Measurements from ENCODE around the gene OR56B4. TPM values are rescaled to one million over a fixed set of nuclear protein-coding genes. Genes with fewer than 3 reads are reported as not detected.
"Not testable (repeated sequence)": the region's sequence is repeated elsewhere in the genome, so short reads cannot be mapped to it uniquely, and the experiment has no call there.

OR56B4 gene
- total RNA-seq, 2 experiments from 2014 or later = not detected

DNA sequence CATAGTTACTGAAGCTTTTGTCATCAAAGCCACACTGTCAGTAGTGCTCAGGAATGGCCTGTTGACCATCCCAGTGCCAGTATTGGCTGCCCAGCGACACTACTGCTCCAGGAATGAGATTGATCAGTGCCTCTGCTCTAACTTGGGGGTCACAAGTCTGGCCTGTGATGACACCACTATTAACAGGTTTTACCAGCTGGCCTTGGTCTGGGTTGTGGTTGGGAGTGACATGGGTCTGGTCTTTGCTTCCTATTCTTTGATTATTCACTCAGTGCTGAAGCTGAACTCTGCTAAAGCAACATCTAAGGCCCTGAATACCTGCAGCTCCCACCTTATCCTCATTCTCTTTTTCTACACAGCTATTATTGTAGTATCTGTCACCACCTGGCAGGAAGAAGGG lies 21.5 kb downstream of the OR56B4 start:
- no peak overlapping the region for H3K4me3 ChIP-seq (ENCODE audit: low read depth, low read length, poor library complexity, severe bottlenecking)
- no peak overlapping the region for H2AFZ ChIP-seq (ENCODE audit: low read length)
- ChIA-PET CTCF (ENCODE audit: unreplicated experiment) (no interaction called here), POLR2A (interaction anchor here (0.5 kb wide), 1 partner anchor 1575 kb away, joined by 3 read pairs; no protein-coding TSS in a partner anchor)
- H3K79me2 ChIP-seq (ENCODE audit: insufficient read depth, low read depth, low read length) = no peaks in the 10 kb centered on the region
- BruUV-seq (replicated peaks) = no TSS peak
- no peaks in the 10 kb centered on the region for H4K20me1 ChIP-seq (ENCODE audit: insufficient read depth, low read length)
- H3K4me1 ChIP-seq (ENCODE audit: insufficient read depth, low read length, poor library complexity, severe bottlenecking) = no peaks in the 10 kb centered on the region
- DNase-seq (ENCODE audit: low spot score) = no peak
- TF ChIP-seq, protein P1, sequence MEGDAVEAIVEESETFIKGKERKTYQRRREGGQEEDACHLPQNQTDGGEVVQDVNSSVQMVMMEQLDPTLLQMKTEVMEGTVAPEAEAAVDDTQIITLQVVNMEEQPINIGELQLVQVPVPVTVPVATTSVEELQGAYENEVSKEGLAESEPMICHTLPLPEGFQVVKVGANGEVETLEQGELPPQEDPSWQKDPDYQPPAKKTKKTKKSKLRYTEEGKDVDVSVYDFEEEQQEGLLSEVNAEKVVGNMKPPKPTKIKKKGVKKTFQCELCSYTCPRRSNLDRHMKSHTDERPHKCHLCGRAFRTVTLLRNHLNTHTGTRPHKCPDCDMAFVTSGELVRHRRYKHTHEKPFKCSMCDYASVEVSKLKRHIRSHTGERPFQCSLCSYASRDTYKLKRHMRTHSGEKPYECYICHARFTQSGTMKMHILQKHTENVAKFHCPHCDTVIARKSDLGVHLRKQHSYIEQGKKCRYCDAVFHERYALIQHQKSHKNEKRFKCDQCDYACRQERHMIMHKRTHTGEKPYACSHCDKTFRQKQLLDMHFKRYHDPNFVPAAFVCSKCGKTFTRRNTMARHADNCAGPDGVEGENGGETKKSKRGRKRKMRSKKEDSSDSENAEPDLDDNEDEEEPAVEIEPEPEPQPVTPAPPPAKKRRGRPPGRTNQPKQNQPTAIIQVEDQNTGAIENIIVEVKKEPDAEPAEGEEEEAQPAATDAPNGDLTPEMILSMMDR (conservative IDR thresholded peaks at IDR 0.05; ENCODE audit: low read length) = no peak
- no peak for TF ChIP-seq EZH2phosphoT487 (IDR thresholded peaks at IDR 0.05; ENCODE audit: borderline replicate concordance, low read depth, low read length)
- H3K4me2 ChIP-seq (ENCODE audit: low read length) = no peak overlapping the region
- H3K27ac ChIP-seq (ENCODE audit: low read depth, low read length, poor library complexity, severe bottlenecking) = no peak overlapping the region
- no peaks in the 10 kb centered on the region for H3K9me2 ChIP-seq (ENCODE audit: insufficient read depth, low read length)
- intact Hi-C loops (cut with micrococcal nuclease; ENCODE audit: unreplicated experiment) = no loop called here
- H3K9me3 ChIP-seq (ENCODE audit: low read length) = no peaks in the 10 kb centered on the region
- H3K36me3 ChIP-seq (ENCODE audit: insufficient read depth, low read length) = no peaks in the 10 kb centered on the region

DNA sequence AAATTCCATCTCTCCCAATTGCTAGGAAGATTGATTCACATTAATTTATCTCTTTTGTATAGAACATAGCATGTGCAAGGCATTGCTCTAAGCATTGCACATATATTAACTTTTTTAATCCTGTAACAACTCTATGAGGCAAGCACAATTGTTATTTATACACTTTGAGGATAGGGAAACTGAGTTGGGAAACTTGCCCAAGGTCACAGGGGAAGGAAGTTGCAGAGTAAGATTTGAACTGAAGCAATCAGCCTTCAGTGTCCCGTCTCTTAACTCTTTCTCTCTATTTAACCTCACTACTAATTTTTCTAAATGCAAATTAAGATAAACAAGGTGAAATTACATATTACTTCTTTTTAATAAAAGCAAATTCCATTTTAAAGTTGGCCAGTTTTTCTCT lies 22.2 kb downstream of the OR56B4 start:
- H3K4me2 ChIP-seq (ENCODE audit: low read length) = no peak overlapping the region
- CTCF ChIA-PET (ENCODE audit: unreplicated experiment) = no interaction called here

DNA sequence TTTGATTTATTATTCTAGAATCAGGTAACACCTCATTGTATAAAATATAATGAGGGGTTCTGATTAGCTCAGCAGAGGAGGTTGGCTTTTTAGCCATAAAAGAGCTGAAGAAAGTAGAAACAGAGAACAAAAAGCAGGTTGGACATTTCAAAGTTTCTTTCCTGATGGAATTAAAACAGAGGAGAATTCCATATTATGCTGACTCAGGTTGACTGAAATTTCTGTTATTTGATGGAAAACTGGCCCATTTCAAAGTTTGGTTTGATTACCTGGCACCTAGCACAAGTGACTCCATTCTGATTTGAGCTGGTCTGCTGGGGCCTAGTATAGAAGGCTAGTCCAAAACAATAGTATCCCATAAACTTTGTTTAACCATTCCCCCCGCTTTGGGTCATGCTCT lies 24.9 kb downstream of the OR56B4 start:
- Histone ChIP-seq H2AFZ (ENCODE audit: low read length) (no peak overlapping the region), H3K27ac (ENCODE audit: low read depth, low read length, poor library complexity, severe bottlenecking) (no peak overlapping the region), H3K36me3 (ENCODE audit: insufficient read depth, low read length) (no peaks in the 10 kb centered on the region), H3K4me1 (ENCODE audit: insufficient read depth, low read length, poor library complexity, severe bottlenecking) (no peaks in the 10 kb centered on the region), H3K79me2 (ENCODE audit: insufficient read depth, low read depth, low read length) (no peaks in the 10 kb centered on the region), H3K4me3 (ENCODE audit: low read depth, low read length, poor library complexity, severe bottlenecking) (no peak overlapping the region), H3K9me3 (ENCODE audit: low read length) (no peaks in the 10 kb centered on the region), H4K20me1 (ENCODE audit: insufficient read depth, low read length) (no peaks in the 10 kb centered on the region), H3K4me2 (ENCODE audit: low read length) (no peak overlapping the region), H3K9me2 (ENCODE audit: insufficient read depth, low read length) (no peaks in the 10 kb centered on the region; the same call in 1 of the 2 replicates)
- DNase-seq (ENCODE audit: low spot score) = no peak
- ChIA-PET POLR2A (no interaction called here), CTCF (ENCODE audit: unreplicated experiment) (no interaction called here)
- no peak for TF ChIP-seq EZH2phosphoT487 (IDR thresholded peaks at IDR 0.05; ENCODE audit: borderline replicate concordance, low read depth, low read length)
- TF ChIP-seq, protein P1 (conservative IDR thresholded peaks at IDR 0.05; ENCODE audit: low read length) = no peak
- no TSS peak for BruUV-seq (replicated peaks)
- intact Hi-C loops (cut with micrococcal nuclease; ENCODE audit: unreplicated experiment) = no loop called here

More for the DNA sequence above, 22.2 kb downstream of the OR56B4 start:
- no peaks in the 10 kb centered on the region for H3K9me3 ChIP-seq (ENCODE audit: low read length)
- H4K20me1 ChIP-seq (ENCODE audit: insufficient read depth, low read length) = no peaks in the 10 kb centered on the region
- POLR2A ChIA-PET = interaction anchor here (0.5 kb wide), 1 partner anchor 1575 kb away, joined by 3 read pairs; no protein-coding TSS in a partner anchor
- no peak overlapping the region for H2AFZ ChIP-seq (ENCODE audit: low read length)
- H3K27ac ChIP-seq (ENCODE audit: low read depth, low read length, poor library complexity, severe bottlenecking) = no peak overlapping the region
- H3K9me2 ChIP-seq (ENCODE audit: insufficient read depth, low read length) = no peaks in the 10 kb centered on the region; the same call in 1 of the 2 replicates
- TF ChIP-seq, protein P1 (conservative IDR thresholded peaks at IDR 0.05; ENCODE audit: low read length) = no peak
- TF ChIP-seq EZH2phosphoT487 (IDR thresholded peaks at IDR 0.05; ENCODE audit: borderline replicate concordance, low read depth, low read length) = no peak
- no TSS peak for BruUV-seq (replicated peaks)
- intact Hi-C loops (cut with micrococcal nuclease; ENCODE audit: unreplicated experiment) = no loop called here
- no peaks in the 10 kb centered on the region for H3K4me1 ChIP-seq (ENCODE audit: insufficient read depth, low read length, poor library complexity, severe bottlenecking)
- H3K36me3 ChIP-seq (ENCODE audit: insufficient read depth, low read length) = no peaks in the 10 kb centered on the region
- no peak for DNase-seq (ENCODE audit: low spot score)
- no peak overlapping the region for H3K4me3 ChIP-seq (ENCODE audit: low read depth, low read length, poor library complexity, severe bottlenecking)
- no peaks in the 10 kb centered on the region for H3K79me2 ChIP-seq (ENCODE audit: insufficient read depth, low read depth, low read length)

DNA sequence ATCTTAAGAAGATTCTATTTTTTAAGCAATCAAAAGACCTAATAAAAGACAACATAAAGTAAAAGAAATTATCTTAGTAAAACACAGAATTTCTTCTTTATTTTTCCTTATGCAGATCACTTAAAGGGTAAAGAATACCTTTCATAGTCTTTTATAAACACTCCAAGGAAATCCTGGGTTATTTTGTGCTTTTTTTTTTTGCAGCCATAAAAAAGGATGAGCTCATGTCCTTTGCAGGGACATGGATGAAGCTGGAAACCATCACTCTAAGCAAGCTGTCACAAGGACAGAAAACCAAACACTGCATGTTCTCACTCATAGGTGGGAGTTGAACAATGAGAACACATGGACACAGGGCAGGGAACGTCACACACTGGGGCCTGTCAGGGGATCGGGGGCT lies 28.5 kb downstream of the OR56B4 start:
- H3K9me2 ChIP-seq (ENCODE audit: insufficient read depth, low read length); DNase-seq (ENCODE audit: low spot score); H3K79me2 ChIP-seq (ENCODE audit: insufficient read depth, low read depth, low read length); CTCF ChIA-PET (ENCODE audit: unreplicated experiment); H3K36me3 ChIP-seq (ENCODE audit: insufficient read depth, low read length); H3K9me3 ChIP-seq (ENCODE audit: low read length); H3K4me3 ChIP-seq (ENCODE audit: low read depth, low read length, poor library complexity, severe bottlenecking); H4K20me1 ChIP-seq (ENCODE audit: insufficient read depth, low read length); H3K4me2 ChIP-seq (ENCODE audit: low read length); BruUV-seq (replicated peaks); H3K4me1 ChIP-seq (ENCODE audit: insufficient read depth, low read length, poor library complexity, severe bottlenecking); H3K27ac ChIP-seq (ENCODE audit: low read depth, low read length, poor library complexity, severe bottlenecking); H2AFZ ChIP-seq (ENCODE audit: low read length): not testable (repeated sequence)
- intact Hi-C loops (cut with micrococcal nuclease; ENCODE audit: unreplicated experiment) = loop anchor here (5.0 kb wide), 1 partner anchor 49 kb away; no protein-coding TSS in a partner anchor
- POLR2A ChIA-PET = interaction anchor here (0.8 to 1.0 kb wide), 2 partner anchors 15 to 38 kb away, joined by 3 read pairs; no protein-coding TSS in a partner anchor

All from OCI-LY7 (cell line).